Measurements from ENCODE around the gene MT2A. TPM values are rescaled to one million over a fixed set of nuclear protein-coding genes. Genes with fewer than 3 reads are reported as not detected.
A peak's percentile ranks its signal among the peaks of the same experiment; 100 is the strongest.

The MT2A gene
- total and polyA plus RNA-seq, 2 of the 13 experiments (the other 11 are each of a cell fraction or from before 2014, with no cell fraction given): 135 to 371 TPM

GRCh38 chr16:56607109-56607618 is 1.2 kb upstream of the MT2A start (continued):
- TF ChIP-seq ZNF790 (CRISPR knock-in tag; IDR thresholded peaks at IDR 0.05; ENCODE audit: borderline replicate concordance): 0 out of 2 replicates have a peak, but pooled peaks have one; percentile 33
- TF ChIP-seq ZNF83 (CRISPR knock-in tag; IDR thresholded peaks at IDR 0.05; ENCODE audit: borderline replicate concordance): no peak
- TF ChIP-seq ZFP90 (CRISPR knock-in tag; IDR thresholded peaks at IDR 0.05; ENCODE audit: borderline replicate concordance): peak; percentile 25; the same call in 1 of the 2 replicates
- TF ChIP-seq ZNF230 (CRISPR knock-in tag; IDR thresholded peaks at IDR 0.05): no peak
- no peak for TF ChIP-seq FOXO4 (CRISPR knock-in tag; conservative IDR thresholded peaks at IDR 0.05)
- no peak; the same call in 1 of the 2 replicates for TF ChIP-seq ZNF354B (CRISPR knock-in tag; IDR thresholded peaks at IDR 0.05)
- peak; percentile 24 for TF ChIP-seq ZKSCAN8 (CRISPR knock-in tag; IDR thresholded peaks at IDR 0.05; ENCODE audit: borderline replicate concordance)
- TF ChIP-seq GZF1 (CRISPR knock-in tag; IDR thresholded peaks at IDR 0.05): no peak
- no peak for TF ChIP-seq ZNF776 (CRISPR knock-in tag; IDR thresholded peaks at IDR 0.05)
- TF ChIP-seq ZMYM4 (CRISPR knock-in tag; IDR thresholded peaks at IDR 0.05): peak; percentile 62; the same call in 1 of the 2 replicates
- TF ChIP-seq FOSL1 (CRISPR knock-in tag; IDR thresholded peaks at IDR 0.05; ENCODE audit: borderline replicate concordance): 0 out of 2 replicates have a peak, but pooled peaks have one; percentile 3
- no peak for TF ChIP-seq ZNF326 (CRISPR knock-in tag; IDR thresholded peaks at IDR 0.05; ENCODE audit: borderline replicate concordance)
- TF ChIP-seq SMARCC2 (IDR thresholded peaks at IDR 0.05): no peak
- TF ChIP-seq ZNF775 (CRISPR knock-in tag; IDR thresholded peaks at IDR 0.05; ENCODE audit: borderline replicate concordance): peak; percentile 82; the same call in 1 of the 2 replicates
- no peak; the same call in 1 of the 2 replicates for TF ChIP-seq DNMT3B (CRISPR knock-in tag; conservative IDR thresholded peaks at IDR 0.05)
- TF ChIP-seq GLMP (CRISPR knock-in tag; IDR thresholded peaks at IDR 0.05; ENCODE audit: borderline replicate concordance): no peak
- no peak; the same call in 1 of the 2 replicates for TF ChIP-seq CREBL2 (CRISPR knock-in tag; IDR thresholded peaks at IDR 0.05; ENCODE audit: borderline replicate concordance)
- TF ChIP-seq ZNF772 (CRISPR knock-in tag; IDR thresholded peaks at IDR 0.05): peak; percentile 77; the same call in 1 of the 2 replicates
- TF ChIP-seq TIGD3 (CRISPR knock-in tag; IDR thresholded peaks at IDR 0.05; ENCODE audit: borderline replicate concordance): no peak
- TF ChIP-seq ZXDC (CRISPR knock-in tag; IDR thresholded peaks at IDR 0.05): no peak
- TF ChIP-seq CC2D1A (CRISPR knock-in tag; IDR thresholded peaks at IDR 0.05): no peak
- no peak; the same call in 1 of the 2 replicates for TF ChIP-seq BRCA1 (CRISPR knock-in tag; IDR thresholded peaks at IDR 0.05)
- TF ChIP-seq SNAPC2 (CRISPR knock-in tag; IDR thresholded peaks at IDR 0.05): no peak; the same call in 1 of the 2 replicates
- no peak for TF ChIP-seq RFXANK (CRISPR knock-in tag; IDR thresholded peaks at IDR 0.05)
- TF ChIP-seq ZFAT (CRISPR knock-in tag; conservative IDR thresholded peaks at IDR 0.05): no peak
